Erythroblast (primary cell): Measurements from ENCODE around the gene ATRNL1.
"Not testable (repeated sequence)": the region's sequence is repeated elsewhere in the genome, so short reads cannot be mapped to it uniquely, and the experiment has no call there.

Source experiments
- DNase-seq, 2 experiments: peaks; one replicate each; lab custom pipeline; 2025; lab: John Stamatoyannopoulos, UW
- GATA1 ChIP-seq: IDR thresholded peaks from 2 replicates; pipeline ENCODE4 v1.6.1; 2011; ENCODE audit warnings: low read depth, mild to moderate bottlenecking, control low read depth, low read length, moderate library complexity
- POLR2A ChIP-seq: IDR thresholded peaks from 2 replicates; pipeline ENCODE4 v1.6.1; 2011; ENCODE audit warnings: mild to moderate bottlenecking, low read length

ATRNL1 gene

DNA sequence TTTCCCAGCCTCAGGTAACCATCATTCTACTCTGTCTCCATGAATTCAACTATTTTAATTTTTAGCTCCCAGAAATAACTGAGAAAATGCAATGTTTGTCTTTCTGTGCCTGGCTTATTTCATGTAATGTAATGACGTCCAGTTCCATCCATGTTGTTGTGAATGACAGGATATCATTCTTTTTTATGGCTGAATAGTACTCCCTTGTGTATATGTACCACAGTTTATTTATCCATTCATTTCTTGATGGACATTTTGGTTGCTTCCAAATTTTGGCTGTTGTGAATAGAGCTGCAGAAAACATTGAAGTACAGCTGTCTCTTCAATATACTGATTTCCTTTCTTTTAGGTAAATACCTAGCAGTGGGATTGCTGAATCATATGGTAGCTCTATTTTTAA, 10.5 kb downstream of the ATRNL1 start:
- no peak for DNase-seq
- TF ChIP-seq GATA1 = no peak
- no peak for TF ChIP-seq POLR2A

- DNase-seq = not testable (repeated sequence)
These were observed 12.2 kb downstream of the ATRNL1 start for GRCh38 chr10:115105411-115105810.

- no peak for TF ChIP-seq GATA1
- no peak for TF ChIP-seq POLR2A
- DNase-seq = no peak
These were observed 14.7 kb downstream of the ATRNL1 start for GRCh38 chr10:115107830-115108229.

DNA sequence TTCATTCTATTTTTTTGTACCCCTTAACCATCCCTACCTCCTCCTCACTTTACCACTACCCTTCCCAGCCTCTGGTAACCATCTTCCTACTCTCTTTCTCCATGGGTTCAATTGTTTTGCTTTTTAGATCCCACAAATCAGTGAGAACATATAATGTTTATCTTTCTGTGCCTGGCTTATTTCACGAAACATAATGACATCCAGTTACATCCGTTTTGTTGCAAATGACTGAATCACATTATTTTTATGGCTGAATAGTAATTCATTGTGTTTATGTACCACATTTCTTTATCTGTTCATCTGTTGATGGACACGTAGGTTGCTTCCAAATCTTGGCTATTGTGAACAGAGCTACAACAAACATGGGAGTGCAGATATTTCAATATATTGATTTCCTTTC, 24.1 kb downstream of the ATRNL1 start:
- no peak for DNase-seq
- TF ChIP-seq POLR2A (no peak), GATA1 (no peak)

GRCh38 chr10:115118346-115118745, 25.2 kb downstream of the ATRNL1 start:
- no peak for DNase-seq

GRCh38 chr10:115125505-115125904, 32.3 kb downstream of the ATRNL1 start:
- TF ChIP-seq GATA1 (no peak), POLR2A (no peak)
- no peak for DNase-seq

More at GRCh38 chr10:115118346-115118745, 25.2 kb downstream of the ATRNL1 start:
- no peak for TF ChIP-seq POLR2A
- TF ChIP-seq GATA1 = no peak

DNA sequence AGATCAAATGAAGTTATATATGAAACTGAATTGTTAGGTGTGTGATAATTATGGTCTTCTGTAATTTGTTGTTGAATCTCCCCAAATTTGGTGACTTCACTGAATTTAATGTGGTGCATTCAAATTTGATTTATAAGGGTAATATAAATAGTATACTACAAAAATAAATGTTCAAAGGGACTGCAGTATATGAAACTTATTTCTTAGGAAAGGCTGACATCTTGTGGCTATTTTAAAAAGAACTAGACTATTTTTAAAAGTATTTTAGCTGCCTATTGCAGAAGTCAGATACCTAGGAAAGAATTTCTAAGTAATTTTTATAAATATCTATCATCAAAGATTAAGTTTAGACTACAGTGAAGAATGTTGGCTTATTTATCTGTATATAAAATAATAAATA, 36.6 kb downstream of the ATRNL1 start:
- DNase-seq = peak; percentile 26 to 64
- TF ChIP-seq POLR2A = no peak

- TF ChIP-seq GATA1 = no peak
- no peak for TF ChIP-seq POLR2A
- DNase-seq = no peak
These were observed 43.5 kb downstream of the ATRNL1 start for GRCh38 chr10:115136616-115137015.

DNA sequence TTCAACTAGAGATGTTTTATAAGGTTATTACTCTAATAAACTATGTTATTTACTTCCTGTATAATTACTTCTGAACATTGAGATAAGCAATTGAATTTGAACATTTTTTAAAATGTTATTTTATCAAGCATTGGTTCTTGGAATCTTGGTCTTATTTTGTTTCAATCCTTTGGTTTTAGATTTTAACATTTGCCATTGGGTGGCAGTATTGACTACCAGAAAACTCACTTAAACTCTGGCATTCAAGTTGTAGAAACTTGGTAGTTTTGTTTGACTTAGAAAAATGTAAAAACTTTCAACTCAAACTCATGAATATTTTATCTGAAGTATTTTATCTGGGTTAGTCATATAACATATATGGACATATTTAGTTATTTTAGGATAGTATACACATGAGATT, 48.1 kb downstream of the ATRNL1 start:
- TF ChIP-seq POLR2A = no peak
- TF ChIP-seq GATA1 = no peak
- peak in 1 of 2 experiments; percentile 17 for DNase-seq

GRCh38 chr10:115157357-115157756, 64.2 kb downstream of the ATRNL1 start:
- no peak for DNase-seq
- TF ChIP-seq GATA1 = no peak

DNA sequence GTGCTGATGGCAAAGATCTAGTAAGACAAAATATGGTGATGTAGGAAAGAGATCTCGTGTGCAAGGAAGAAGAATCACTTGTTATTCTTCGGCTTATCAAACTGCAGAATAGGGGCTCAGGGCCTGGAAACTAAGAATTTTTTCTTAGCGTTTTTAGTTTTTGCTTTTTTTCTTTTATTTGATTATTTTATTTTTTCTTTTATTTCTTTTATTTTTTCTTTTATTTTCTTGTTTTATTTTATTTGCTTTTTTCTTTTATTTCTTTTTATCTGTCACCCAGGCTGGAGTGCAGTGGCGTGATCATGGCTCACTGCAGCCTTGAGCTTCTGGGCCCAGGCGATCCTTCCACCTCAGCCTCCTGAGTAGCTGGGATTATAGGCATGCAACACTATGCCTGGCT, 70.0 kb downstream of the ATRNL1 start:
- no peak for DNase-seq
- TF ChIP-seq POLR2A = no peak
- TF ChIP-seq GATA1 = no peak

DNA sequence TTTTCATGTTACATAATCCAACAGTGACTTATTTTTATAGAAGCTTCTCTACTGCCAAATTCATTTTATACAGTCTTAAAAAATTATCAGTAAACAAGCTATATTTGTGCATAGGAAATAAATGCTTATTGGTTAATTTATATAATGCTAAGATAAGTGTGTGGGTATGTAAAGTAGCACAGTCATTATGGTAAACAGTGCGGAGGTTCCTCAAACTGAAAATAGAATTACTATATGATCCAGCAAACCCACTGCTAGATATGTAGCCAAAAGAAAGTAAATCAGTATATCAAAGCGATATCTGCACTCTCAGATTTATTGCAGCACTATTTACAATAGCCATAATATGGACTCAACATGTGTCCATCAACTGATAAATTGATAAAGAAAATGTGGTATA, 71.1 kb downstream of the ATRNL1 start:
- DNase-seq = no peak
- TF ChIP-seq POLR2A (no peak), GATA1 (no peak)

DNA sequence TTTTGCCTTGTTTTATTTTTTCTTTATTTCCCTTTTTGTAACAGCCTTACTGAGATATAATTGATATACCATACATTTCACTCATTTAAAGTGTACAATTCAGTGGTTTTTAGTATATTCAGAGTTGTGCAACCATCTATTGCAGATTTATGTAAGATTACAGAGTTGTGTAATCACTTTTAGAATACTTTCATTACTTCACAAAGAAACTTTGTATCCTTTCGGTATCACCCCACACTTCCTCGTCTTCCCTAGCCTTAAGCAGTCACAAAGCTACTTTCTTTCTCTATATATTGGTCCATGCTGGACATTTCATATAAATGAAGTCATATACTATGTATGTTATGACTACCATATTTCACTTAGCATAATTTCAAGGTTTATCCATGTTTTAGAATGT, 74.6 kb downstream of the ATRNL1 start:
- TF ChIP-seq GATA1 = no peak
- TF ChIP-seq POLR2A = no peak

DNA sequence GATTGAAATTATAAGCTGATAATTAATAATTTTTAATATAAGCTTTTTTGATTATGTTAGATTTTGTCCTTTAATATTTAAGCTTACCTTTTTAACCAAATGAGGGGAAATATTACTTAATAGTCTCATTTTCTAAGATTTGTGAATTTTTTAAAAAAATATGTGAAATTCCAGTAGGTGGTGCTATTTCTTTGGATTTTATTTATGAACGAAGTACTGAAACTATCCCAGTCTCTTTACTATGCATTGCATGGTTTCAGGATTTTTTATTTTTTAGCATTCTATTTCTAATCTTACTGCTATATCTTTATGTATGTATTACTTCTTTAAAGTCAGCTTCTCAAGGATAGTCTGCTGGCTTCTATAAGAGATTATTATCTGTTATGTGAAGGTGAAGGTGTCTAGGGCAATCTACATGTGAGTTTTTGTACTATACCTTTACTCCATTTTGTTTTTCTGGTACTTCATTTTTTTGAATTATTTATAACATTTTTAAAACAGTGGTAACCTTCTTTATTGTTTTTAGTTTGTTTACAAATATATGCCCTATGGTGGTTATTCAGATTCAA, 78.3 kb downstream of the ATRNL1 start:
- no peak for TF ChIP-seq GATA1
- no peak for TF ChIP-seq POLR2A
- DNase-seq = peak in 1 of 2 experiments; percentile 19

More for the DNA sequence above, 74.6 kb downstream of the ATRNL1 start:
- DNase-seq = no peak

DNA sequence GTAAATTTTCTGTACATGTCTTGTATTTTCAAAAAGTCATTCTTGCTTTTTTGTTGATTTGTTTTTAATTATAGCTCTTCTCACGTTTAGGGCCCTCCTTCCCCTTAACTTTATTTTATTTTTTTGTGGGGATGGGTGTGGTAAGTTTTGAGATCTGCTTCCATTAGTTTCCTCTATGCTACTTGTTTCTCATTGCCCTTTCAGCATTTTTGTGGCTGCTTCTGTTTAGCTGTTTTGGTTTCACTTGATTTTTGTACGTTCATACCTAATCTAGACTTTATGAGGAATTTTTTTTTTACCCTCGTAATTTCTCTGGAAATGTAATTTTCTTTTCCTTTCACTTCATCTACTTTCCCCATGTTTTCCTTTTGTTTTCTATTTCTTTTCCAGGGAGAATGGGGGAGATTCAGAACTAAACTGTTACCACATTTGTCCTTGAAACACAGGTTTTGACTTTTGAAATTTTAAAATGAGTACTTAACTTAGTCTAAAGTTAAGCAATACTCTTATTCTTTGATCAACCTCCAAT, 80.8 kb downstream of the ATRNL1 start:
- no peak for TF ChIP-seq POLR2A
- TF ChIP-seq GATA1 = no peak
- no peak for DNase-seq

DNA sequence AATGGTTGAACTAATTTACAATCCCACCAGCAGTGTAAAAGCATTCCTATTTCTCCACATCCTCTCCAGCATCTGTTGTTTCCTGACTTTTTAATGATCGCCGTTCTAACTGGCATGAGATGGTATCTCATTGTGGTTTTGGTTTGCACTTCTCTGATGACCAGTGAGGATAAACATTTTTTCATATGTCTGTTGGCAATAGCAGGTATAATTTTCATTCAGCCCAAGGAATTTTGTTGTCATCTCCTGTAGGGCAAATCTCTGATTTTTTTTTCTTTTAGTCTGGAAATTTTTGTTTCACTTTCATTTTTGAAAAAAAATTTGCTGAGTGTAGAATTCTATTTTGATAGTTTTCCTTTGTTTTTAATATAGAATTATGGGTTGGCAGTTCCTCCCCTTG, 114.1 kb downstream of the ATRNL1 start:
- not testable (repeated sequence) for DNase-seq
